HFFc6 (cell line): ENCODE measurements around the gene ATF7. TPM values are rescaled to one million over a fixed set of nuclear protein-coding genes. Genes with fewer than 3 reads are reported as not detected.
A peak's percentile ranks its signal among the peaks of the same experiment; 100 is the strongest.

Source experiments
- DNase-seq: peaks from one replicate; pipeline ENCODE4 v3.0.0-alpha.2; 2018
- H3K27ac Mint-ChIP-seq: 2 replicates; pipeline ENCODE4 v1.8.0; 2020; ENCODE audit warnings: mild to moderate bottlenecking, mixed read lengths
- H3K27me3 Mint-ChIP-seq: 2 replicates; pipeline ENCODE4 v1.8.0; 2021; ENCODE audit warnings: mild to moderate bottlenecking, moderate library complexity, mixed read lengths; ENCODE audit not compliant: insufficient read depth
- H3K36me3 Mint-ChIP-seq: 2 replicates; pipeline ENCODE4 v1.8.0; 2021; ENCODE audit warnings: low read depth, mixed read lengths
- H3K4me1 Mint-ChIP-seq: 2 replicates; pipeline ENCODE4 v1.8.0; 2020; ENCODE audit warnings: low read depth, mixed read lengths
- H3K4me3 Mint-ChIP-seq: 2 replicates; pipeline ENCODE4 v1.8.0; 2020; ENCODE audit warnings: mild to moderate bottlenecking, moderate library complexity, mixed read lengths
- H3K9me3 Mint-ChIP-seq: 2 replicates; pipeline ENCODE4 v1.8.0; 2020; ENCODE audit warnings: mild to moderate bottlenecking, mixed read lengths
- total RNA-seq, 6 experiments: library from RNA; stranded (reverse); fragmentation: NEBNext Ultra II Directional; extraction: Animal tissue kit (Norgen Biotek cat#: 25700); gene quantifications; 2 replicates in 1 of 6; 3 replicates in 5 of 6; pipeline ENCODE4 v1.2.3, GENCODE V29; 2021
- TF ChIP-seq, protein P1 (sequence below): fragments of 200-600 bp; sonication (generic); IDR thresholded peaks from 2 replicates; pipeline ENCODE4 v1.5.0; 2021; ENCODE audit warnings: antibody characterized with exemption, mild to moderate bottlenecking

Gene ATF7
- total RNA-seq, 6 experiments from 2014 or later, result 23.6 to 32.1 (median 29.8) TPM

DNA sequence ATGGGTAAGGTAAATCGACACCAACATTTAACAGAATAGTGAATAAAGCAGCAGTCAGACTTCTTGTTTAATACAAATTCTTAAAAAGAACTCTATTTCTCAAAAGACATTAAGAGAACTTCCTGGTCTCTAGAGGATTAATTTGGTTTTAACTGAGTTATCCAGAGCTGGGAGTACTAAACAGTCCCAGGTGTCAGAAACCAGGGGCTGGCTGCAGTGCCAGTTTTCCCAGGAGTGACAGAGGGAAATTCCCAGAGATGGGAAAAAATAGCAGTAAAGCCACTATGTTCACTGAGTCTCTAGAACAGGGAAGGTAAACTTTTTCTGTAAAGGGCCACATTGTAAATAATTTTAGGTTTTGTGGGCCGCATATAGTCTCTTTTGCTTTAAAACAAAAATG is 40.9 kb upstream of the ATF7 start:
- Mint-ChIP-seq H3K4me3 (no peak overlapping the region), H3K4me1 (peaks cover 11% of the 10 kb centered on the region), H3K36me3 (peaks cover 59% of the 10 kb centered on the region), H3K27me3 (no peaks in the 10 kb centered on the region), H3K27ac (no peak overlapping the region), H3K9me3 (no peaks in the 10 kb centered on the region)
- TF ChIP-seq, protein P1, sequence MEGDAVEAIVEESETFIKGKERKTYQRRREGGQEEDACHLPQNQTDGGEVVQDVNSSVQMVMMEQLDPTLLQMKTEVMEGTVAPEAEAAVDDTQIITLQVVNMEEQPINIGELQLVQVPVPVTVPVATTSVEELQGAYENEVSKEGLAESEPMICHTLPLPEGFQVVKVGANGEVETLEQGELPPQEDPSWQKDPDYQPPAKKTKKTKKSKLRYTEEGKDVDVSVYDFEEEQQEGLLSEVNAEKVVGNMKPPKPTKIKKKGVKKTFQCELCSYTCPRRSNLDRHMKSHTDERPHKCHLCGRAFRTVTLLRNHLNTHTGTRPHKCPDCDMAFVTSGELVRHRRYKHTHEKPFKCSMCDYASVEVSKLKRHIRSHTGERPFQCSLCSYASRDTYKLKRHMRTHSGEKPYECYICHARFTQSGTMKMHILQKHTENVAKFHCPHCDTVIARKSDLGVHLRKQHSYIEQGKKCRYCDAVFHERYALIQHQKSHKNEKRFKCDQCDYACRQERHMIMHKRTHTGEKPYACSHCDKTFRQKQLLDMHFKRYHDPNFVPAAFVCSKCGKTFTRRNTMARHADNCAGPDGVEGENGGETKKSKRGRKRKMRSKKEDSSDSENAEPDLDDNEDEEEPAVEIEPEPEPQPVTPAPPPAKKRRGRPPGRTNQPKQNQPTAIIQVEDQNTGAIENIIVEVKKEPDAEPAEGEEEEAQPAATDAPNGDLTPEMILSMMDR, result no peak
- no peak for DNase-seq

DNA sequence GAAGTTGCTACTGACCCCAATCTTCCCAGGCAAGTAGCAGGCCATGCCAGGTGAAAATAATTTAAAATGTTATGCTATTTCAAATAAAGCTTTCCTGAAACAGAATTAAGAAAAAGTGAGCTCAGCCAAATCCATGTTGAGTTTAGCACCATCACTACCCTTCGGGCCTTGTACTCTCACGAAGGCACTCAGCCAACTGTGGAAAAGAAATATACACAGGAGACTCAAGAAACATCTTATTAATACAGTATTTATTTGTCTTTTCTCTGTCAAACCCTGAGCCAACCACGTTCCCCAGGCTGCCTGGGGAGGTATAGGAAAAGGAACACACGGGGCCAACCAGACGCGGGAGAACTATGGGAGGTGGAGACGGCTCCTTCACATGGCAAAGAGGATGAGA is 38.8 kb upstream of the ATF7 start:
- Mint-ChIP-seq H3K36me3 (peaks cover 47% of the 10 kb centered on the region), H3K27me3 (no peaks in the 10 kb centered on the region), H3K4me3 (no peak overlapping the region), H3K9me3 (no peaks in the 10 kb centered on the region), H3K4me1 (peaks cover 3% of the 10 kb centered on the region), H3K27ac (no peak overlapping the region)
- TF ChIP-seq, protein P1, result no peak
- no peak for DNase-seq

DNA sequence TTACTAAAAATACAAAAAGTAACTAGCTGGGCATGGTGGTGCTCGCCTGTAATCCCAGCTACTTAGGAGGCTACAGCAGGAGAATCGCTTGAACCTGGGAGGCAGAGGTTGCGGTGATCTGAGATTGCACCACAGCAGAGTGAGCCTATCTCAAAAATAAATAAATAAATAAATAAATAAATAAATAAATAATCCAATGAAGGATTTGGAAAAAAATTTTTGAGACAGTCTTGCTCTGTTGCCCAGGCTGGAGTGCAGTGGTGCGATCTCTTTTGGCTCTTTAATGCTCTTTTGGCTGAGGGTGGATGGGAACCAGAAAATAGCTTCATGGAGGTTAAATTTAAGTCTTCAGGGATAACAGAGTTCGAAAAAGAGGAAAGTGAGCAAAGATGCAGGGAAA is 38.0 kb upstream of the ATF7 start:
- Mint-ChIP-seq H3K36me3 (peaks cover 39% of the 10 kb centered on the region), H3K4me1 (peaks cover 10% of the 10 kb centered on the region), H3K27me3 (no peaks in the 10 kb centered on the region), H3K27ac (no peak overlapping the region), H3K9me3 (no peaks in the 10 kb centered on the region), H3K4me3 (no peak overlapping the region)
- TF ChIP-seq, protein P1, result no peak
- no peak for DNase-seq

DNA sequence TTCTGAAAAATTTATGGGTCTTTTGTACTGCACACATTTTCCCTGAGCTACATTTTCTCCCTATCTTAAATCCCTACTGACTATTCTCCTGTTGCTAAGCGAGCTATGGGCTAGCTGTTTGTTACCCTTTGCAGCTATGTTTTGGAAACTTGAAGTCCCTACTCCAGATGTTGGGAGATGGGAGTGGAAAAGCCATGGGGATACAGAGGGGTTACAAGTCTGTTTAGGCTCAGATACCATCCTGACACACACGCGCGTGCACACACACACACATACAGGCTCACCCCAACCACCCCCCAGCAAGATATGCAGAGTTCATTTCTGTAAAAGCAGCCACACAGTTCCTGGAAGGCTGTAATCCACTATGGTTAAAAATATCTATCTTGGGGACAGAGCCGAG is 33.9 kb upstream of the ATF7 start:
- Mint-ChIP-seq H3K27ac (peak overlapping the region; percentile 48), H3K36me3 (peaks cover 20% of the 10 kb centered on the region), H3K4me3 (no peak overlapping the region), H3K27me3 (no peaks in the 10 kb centered on the region), H3K4me1 (peaks cover 18% of the 10 kb centered on the region), H3K9me3 (no peaks in the 10 kb centered on the region)
- TF ChIP-seq, protein P1, result no peak
- DNase-seq, result no peak

DNA sequence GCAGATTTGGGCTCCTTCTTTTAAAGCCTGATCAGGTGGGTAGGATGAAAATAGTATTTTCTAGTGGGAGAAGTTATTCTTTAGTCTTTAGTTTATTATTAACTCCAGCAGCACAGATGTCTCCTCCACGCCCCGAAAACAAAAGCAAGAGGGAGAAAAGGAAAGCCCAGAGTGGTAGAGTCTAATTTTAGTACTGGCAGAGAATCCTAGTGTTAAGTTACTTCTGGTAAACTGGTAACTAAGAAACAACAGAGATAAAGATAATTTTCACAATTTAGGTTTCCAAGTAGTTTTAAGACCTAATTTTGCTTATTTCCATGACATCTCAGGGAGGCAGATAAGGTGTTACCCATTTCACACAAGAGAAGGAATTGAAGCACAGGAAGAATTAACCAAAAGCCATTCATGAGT is 33.4 kb upstream of the ATF7 start:
- TF ChIP-seq, protein P1, result no peak
- H3K27me3 Mint-ChIP-seq, result no peaks in the 10 kb centered on the region
- peaks cover 15% of the 10 kb centered on the region for H3K36me3 Mint-ChIP-seq
- peaks cover 18% of the 10 kb centered on the region for H3K4me1 Mint-ChIP-seq
- no peak overlapping the region for H3K4me3 Mint-ChIP-seq
- no peak for DNase-seq
- H3K9me3 Mint-ChIP-seq, result no peaks in the 10 kb centered on the region
- H3K27ac Mint-ChIP-seq, result peak overlapping the region; percentile 66

DNA sequence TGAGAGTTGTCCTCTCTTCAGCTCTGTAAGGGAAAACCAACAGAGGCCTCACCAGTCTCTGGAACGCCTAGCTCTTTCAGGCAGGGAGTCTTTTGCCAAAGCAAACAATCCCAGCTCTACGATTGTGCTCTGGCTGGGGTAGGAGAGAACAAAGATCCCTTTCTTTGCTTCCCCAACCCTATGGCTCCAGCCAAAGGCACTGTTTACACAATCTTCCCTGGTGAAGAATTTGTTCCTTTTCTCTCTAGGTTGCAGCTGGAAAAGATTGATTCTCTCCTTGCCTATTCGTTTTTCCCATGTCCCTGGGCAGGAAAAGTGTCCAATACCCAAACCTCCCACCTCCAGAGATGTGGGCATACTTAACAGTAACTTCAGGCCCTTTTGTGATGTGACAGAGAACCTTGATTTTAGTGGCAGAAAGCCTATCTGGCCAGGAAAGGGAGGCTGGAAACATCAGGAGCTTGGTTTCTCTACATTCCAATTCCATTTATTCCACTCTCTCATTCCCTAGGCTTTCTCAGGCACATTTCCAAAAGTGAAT is 32.9 kb upstream of the ATF7 start:
- Mint-ChIP-seq H3K27ac (peak overlapping the region; percentile 66), H3K4me1 (peaks cover 18% of the 10 kb centered on the region), H3K27me3 (no peaks in the 10 kb centered on the region), H3K36me3 (peaks cover 10% of the 10 kb centered on the region), H3K9me3 (no peaks in the 10 kb centered on the region), H3K4me3 (no peak overlapping the region)
- DNase-seq, result no peak
- TF ChIP-seq, protein P1, result no peak
